A549 (cell line): ENCODE measurements around the gene FAT1.

ENCODE experiments used
- CBX8 ChIP-seq: fragments of 200-600 bp; sonication (generic); IDR thresholded peaks from 2 replicates; pipeline ENCODE4 v1.6.1; 2016
- ESRRA ChIP-seq: fragments of 150-350 bp; IDR thresholded peaks from 2 replicates; pipeline ENCODE4 v1.6.1; 2014; ENCODE audit warnings: mild to moderate bottlenecking, low read length, borderline replicate concordance
- KDM1A ChIP-seq: fragments of 200-600 bp; sonication (generic); IDR thresholded peaks from 2 replicates; pipeline ENCODE4 v1.6.1; 2016; ENCODE audit warnings: low read depth, mild to moderate bottlenecking
- POLR2A ChIP-seq: IDR thresholded peaks from 2 replicates; pipeline ENCODE4 v1.6.1; 2012; ENCODE audit warnings: mild to moderate bottlenecking, low read length
- RCOR1 ChIP-seq: fragments of 150-350 bp; IDR thresholded peaks from 2 replicates; pipeline ENCODE4 v1.6.1; 2014; ENCODE audit warnings: antibody characterized with exemption, low read length, low read depth
- TF ChIP-seq, protein P1 (sequence below): fragments of >200 bp; sonication (Bioruptor Twin); formaldehyde crosslinking; IDR thresholded peaks from 3 replicates; pipeline ENCODE4 v1.5.1; 2016
- TF ChIP-seq, protein P2 (sequence below): fragments of 200-600 bp; sonication (generic); IDR thresholded peaks from 2 replicates; pipeline ENCODE4 v1.6.1; 2016; ENCODE audit warnings: antibody characterized with exemption, mild to moderate bottlenecking, moderate library complexity

GRCh38 chr4:186726426-186727168, 2.9 kb upstream of the FAT1 start:
- peak; percentile 82 for TF ChIP-seq POLR2A
- no peak for TF ChIP-seq ESRRA
- TF ChIP-seq CBX8: no peak
- TF ChIP-seq, protein P1, sequence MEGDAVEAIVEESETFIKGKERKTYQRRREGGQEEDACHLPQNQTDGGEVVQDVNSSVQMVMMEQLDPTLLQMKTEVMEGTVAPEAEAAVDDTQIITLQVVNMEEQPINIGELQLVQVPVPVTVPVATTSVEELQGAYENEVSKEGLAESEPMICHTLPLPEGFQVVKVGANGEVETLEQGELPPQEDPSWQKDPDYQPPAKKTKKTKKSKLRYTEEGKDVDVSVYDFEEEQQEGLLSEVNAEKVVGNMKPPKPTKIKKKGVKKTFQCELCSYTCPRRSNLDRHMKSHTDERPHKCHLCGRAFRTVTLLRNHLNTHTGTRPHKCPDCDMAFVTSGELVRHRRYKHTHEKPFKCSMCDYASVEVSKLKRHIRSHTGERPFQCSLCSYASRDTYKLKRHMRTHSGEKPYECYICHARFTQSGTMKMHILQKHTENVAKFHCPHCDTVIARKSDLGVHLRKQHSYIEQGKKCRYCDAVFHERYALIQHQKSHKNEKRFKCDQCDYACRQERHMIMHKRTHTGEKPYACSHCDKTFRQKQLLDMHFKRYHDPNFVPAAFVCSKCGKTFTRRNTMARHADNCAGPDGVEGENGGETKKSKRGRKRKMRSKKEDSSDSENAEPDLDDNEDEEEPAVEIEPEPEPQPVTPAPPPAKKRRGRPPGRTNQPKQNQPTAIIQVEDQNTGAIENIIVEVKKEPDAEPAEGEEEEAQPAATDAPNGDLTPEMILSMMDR: peak; percentile 24; the same call in 2 of the 3 replicates
- no peak for TF ChIP-seq KDM1A
- TF ChIP-seq RCOR1: no peak
- TF ChIP-seq, protein P2, sequence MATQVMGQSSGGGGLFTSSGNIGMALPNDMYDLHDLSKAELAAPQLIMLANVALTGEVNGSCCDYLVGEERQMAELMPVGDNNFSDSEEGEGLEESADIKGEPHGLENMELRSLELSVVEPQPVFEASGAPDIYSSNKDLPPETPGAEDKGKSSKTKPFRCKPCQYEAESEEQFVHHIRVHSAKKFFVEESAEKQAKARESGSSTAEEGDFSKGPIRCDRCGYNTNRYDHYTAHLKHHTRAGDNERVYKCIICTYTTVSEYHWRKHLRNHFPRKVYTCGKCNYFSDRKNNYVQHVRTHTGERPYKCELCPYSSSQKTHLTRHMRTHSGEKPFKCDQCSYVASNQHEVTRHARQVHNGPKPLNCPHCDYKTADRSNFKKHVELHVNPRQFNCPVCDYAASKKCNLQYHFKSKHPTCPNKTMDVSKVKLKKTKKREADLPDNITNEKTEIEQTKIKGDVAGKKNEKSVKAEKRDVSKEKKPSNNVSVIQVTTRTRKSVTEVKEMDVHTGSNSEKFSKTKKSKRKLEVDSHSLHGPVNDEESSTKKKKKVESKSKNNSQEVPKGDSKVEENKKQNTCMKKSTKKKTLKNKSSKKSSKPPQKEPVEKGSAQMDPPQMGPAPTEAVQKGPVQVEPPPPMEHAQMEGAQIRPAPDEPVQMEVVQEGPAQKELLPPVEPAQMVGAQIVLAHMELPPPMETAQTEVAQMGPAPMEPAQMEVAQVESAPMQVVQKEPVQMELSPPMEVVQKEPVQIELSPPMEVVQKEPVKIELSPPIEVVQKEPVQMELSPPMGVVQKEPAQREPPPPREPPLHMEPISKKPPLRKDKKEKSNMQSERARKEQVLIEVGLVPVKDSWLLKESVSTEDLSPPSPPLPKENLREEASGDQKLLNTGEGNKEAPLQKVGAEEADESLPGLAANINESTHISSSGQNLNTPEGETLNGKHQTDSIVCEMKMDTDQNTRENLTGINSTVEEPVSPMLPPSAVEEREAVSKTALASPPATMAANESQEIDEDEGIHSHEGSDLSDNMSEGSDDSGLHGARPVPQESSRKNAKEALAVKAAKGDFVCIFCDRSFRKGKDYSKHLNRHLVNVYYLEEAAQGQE: no peak
